HTR-8/SVneo (cell line): ENCODE measurements around the gene GABBR2.
A peak's percentile ranks its signal among the peaks of the same experiment; 100 is the strongest.

ENCODE experiments used
- DNase-seq: peaks from one replicate; pipeline ENCODE4 v3.0.0; 2011; ENCODE audit warnings: low spot score, mixed read lengths; ENCODE audit not compliant: insufficient read length
- FAIRE-seq: peaks from 2 replicates; lab custom pipeline; 2011; peaks lifted over from hg19 to GRCh38; lab: Jason Lieb, UNC

The GABBR2 gene

DNA sequence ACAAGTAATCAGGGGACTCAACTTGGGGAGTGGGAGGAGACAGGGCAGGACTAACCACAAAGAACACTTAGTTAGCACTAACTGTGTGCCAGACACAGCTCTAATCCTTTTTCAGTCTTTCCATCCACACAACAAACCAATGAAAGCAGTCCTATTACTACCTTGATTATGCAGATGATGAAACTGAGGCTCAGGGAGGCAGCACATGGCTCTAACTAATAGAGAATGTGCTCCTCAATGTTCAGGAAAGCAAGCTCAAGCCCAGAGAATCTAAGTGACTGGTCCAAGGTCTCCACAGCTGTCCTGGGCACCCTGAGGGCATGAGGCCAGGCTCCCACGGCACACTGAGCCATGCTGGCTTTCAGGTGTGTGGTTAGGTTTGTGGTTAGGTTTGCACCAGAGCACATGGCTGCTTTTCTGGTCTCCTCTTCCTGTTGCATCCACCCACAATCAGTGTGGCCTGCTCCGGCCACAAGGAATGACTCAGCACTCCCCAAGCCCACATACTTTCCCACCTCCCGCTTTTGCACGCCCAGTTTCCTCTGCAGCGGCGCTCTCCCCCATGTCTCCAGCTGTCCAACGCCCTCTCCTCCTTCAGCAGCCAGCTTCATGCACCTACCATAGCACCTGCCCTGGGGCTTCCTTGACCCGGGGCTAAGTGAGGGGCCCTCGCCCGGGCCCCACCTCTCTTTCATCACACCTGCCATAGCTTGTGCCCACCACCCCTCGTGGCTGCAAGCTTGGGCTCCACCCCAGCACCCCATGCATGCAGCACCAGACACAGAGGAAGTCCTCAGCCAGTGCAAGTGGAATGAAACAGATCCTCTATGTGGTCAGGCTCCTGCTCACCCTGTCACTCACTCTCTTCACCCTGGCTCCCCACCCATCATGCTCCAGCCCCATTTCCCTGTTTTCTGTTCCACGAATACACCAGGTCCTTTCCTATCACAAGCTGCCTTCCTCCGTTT lies 133.1 kb downstream of the GABBR2 start:
- peak; percentile 22 for DNase-seq

DNA sequence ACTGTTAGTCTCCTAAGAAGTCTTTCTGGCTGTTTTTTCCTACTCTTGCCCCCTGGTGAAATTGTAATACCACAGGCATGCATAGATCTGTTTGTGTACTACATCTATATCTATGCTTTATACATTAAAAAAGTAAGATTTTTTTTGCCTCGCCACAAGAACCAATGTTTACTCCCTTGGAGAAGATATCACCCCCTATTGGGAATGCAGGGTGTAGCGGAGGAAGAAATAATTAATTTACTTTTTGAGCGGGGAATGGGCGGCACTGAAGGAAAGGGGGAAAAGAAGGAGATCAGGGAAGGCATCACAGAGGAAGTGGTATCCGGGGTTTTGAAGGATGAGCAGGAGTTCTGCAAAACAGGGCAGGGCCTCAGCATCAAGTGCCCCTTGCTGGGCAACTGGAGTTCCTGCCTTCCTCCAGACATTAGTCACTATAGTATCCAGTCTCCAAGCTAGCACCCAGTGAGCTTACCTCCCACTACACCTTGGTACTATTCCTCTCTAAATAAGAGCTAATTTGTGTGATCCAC lies 134.9 kb downstream of the GABBR2 start:
- no peak for FAIRE-seq

More for the DNA sequence above, 133.1 kb downstream of the GABBR2 start:
- no peak for FAIRE-seq

DNA sequence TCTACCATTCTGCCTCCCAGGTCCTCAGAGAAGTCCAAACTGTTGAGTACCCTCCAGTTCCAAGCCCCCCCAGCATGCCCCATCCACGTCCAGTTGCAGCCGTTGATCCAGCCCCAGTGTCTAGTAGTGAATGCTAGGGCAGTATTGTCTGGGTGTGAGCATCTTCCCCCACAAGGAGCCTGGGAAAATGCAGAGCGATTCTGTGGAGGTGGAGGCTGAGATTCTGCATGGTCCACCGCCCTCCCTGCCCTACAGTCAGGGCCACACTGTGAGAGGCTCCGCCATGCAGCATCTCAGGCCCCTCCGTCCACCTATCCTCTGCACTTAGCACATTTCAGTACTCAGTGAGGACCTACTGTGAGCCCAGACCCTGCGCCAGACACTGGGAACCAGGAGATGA lies 135.9 kb downstream of the GABBR2 start:
- no peak for DNase-seq

More for the DNA sequence above, 134.9 kb downstream of the GABBR2 start:
- no peak for DNase-seq

GRCh38 chr9:98572054-98572627 lies 136.6 kb downstream of the GABBR2 start:
- DNase-seq (no peak), FAIRE-seq (no peak)

More for the DNA sequence above, 135.9 kb downstream of the GABBR2 start:
- no peak for FAIRE-seq

DNA sequence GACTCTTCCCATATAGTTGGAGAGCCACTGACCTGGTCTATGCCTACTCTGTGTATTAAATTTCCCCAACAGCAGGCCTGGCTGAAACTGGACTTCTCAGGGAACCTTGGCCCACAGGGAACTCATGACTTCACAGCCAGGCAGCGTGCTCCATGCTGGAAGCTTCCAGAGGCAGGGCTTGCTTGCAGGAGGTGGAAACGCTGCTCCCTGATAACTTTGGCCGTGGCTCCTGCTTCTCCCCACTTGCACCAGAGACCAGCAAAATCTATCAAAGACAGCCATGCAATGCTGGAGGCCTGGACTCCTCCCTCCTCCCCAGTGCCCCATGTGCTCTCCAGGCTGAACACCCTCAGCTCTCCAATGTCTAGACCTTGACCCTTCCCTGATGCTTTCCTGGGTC lies 137.1 kb downstream of the GABBR2 start:
- DNase-seq (no peak), FAIRE-seq (no peak)

DNA sequence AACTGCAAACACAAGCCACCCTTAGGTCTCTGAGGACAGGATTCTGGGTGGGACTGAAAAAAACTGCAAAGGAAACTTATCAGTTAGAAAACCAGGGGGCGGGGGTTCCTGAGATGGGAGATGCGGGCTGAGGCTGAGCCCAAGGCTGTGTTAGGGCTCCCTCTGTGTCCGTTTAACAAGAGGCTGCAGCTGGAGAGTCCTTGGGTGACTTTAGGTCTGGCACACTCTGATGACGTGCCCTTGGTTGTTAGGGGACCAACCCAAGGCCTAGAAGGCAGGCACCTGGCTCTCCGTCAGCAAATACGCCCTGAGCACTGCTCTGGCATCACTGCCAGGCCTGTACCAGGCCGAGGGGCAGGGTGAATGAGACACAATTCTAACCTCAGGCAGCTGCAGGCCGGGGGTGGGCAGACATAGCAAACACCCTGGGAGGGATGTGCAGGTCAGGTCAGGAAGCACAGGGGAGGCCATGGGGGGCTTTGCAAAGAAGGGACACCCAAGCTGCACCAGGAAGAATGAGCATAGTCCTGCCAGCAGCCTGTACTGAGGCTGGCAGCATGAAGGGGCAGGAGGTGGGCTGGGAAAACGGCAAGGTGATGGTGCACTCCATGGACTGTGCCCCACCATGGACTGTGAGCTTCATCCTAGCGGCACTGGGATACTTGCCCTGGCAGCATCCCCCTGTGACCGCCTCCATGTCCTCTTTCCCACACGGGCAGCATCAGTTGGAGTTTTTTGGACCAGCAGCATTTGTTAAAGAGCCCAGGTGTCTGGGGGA lies 137.9 kb downstream of the GABBR2 start:
- FAIRE-seq, result no peak

DNA sequence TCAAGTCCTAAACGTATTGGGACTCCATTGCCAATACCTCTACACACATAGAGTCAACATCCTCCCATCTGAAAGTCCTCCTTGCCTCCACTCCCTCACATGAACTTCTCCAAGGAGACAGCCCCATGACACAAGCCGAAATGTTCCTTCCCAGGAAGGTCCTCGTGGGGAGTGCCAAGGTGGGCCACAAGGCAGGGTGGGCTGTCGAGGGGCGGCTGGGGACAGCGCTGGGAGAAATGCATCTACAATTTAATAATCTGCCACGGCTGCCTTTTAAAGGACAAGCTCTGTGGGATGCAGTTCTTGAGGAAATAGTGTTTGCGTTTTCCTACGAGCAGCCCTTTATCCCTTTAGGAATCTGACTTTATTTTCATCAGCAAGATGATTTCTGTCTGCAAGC lies 138.7 kb downstream of the GABBR2 start:
- no peak for FAIRE-seq
- DNase-seq, result no peak

More for the DNA sequence above, 137.9 kb downstream of the GABBR2 start:
- DNase-seq, result no peak

GRCh38 chr9:98569491-98569890 lies 139.2 kb downstream of the GABBR2 start:
- DNase-seq (no peak), FAIRE-seq (no peak)

DNA sequence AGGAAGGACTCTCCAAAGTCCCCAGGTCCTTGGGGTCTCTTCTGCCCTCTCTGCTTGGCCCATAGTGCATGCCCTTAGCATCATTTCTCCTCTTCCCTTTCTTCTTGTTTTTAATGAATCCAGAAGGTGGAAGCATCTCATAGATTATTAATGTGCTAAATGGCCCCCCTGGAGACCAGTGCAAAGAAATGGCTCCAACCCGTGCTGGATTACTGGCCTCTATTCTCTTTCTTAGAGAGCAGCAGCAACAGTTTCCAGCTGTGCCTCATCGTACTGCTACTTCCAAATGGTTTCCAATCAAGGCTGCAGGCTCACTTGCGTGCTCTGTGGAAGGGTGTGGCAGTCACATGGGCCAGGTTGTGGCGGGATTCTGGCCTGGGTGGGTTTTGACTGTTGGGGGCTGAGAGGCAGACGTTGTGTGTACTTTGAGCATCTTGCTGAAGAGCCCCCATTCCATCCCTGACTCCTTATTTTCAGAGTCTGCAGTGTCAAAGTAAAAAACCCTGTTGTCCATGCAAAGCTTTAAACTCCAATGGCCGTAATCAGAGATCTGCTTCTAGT lies 139.7 kb downstream of the GABBR2 start:
- FAIRE-seq (no peak), DNase-seq (no peak)

DNA sequence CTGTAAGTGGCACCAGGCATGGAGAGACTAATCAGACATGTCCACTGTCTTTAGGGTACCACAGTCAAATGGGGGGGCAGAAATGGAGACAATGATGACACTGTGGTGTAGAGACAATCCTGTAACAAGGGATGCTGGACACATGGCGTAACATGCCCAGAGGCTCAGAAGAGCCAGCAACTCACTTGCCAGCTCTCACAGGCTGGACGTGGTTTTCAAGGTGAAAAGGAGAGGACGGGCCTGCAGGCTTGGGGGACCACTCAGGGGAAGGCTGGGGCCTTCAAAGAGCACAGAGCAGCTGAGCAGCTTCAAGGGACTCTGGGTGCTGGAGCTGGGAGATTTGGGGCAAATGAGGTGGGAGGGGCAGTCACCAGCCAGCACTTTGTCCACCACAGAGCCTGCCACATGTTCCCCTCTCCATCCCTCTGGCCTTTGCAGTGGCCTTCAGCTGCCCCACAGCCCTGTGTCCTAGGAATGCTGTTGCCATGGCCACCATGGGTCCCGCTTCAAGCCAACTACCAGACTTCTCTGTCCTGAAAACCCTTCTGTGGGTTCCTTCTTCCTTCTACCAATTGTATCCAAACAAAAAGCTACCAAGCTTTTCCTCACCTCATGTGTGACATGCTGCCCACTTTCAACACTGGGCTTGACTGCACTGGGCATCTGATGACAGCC lies 140.4 kb downstream of the GABBR2 start:
- FAIRE-seq (no peak), DNase-seq (no peak)

- FAIRE-seq, result no peak
Observed at GRCh38 chr9:98567540-98568233, 141.0 kb downstream of the GABBR2 start.

DNA sequence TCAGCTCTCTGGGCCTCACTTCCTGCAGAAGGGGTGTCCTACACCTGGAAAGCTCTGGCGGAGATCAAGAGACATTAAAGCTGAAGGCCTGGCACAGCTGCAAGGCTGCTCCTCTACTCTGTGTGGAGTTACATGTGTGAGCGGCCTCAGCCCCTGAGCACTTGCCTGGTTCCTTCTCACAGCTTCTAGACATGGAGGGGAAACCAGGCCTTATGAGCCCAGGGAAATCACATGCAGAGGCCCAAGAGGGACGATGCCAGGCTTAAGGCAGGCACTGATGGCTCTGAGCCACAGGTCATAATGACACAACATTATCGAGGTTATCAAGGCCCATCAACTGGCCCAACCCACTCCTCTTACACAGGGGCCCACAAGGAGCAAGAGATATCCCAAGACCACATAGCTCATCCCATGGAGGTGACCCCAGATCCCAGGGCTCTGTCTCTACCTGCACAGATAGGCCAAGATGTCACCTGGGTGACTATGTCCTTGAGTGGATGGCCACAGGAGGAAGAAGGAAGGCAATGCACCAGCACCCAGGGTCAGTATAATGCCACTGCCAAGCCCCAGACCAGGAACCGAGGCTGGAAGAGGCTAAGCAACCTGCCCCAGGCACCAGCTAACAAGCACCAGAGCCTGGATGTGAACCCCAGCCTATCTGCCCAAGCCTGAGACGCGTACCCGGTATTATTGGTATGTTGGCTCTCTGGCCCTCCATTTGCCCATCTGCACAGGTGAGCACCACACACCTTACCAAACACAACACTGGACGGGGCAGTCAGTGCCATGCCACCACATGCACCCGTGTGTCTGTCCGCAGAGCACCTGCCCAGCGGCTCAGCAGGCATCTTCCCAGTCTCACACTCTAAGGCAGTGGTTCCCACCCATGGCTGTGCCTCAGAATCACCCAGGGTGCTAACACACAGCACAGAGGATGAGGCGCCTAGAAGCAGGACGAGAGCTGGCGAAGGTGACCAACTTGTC lies 143.3 kb downstream of the GABBR2 start:
- no peak for DNase-seq
- FAIRE-seq, result no peak

More at GRCh38 chr9:98567540-98568233, 141.0 kb downstream of the GABBR2 start:
- no peak for DNase-seq

- no peak for DNase-seq
Observed at GRCh38 chr9:98564714-98565113, 144.0 kb downstream of the GABBR2 start.

DNA sequence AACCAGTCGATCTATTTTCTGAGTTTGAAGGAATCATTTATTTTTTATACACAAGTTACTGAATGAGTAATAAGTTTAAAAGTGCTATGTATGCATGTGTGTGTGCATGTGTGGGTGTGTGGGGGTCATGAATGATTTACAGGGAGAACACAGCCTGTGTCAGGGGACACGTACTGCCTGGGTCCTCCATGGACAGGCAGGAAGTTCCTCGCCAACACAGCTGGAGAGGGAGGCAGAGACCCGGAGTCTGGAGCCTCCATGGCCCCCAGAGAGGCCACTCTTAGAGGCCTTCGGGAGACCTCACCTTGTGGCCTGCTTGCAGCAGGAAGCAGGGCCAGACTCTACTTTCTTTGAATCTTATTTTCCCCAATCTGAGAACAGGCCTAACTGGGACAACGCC lies 144.7 kb downstream of the GABBR2 start:
- DNase-seq, result no peak
- no peak for FAIRE-seq

More at GRCh38 chr9:98564714-98565113, 144.0 kb downstream of the GABBR2 start:
- no peak for FAIRE-seq

- DNase-seq, result no peak
- FAIRE-seq, result no peak
Observed at GRCh38 chr9:98563212-98563907, 145.4 kb downstream of the GABBR2 start.

DNA sequence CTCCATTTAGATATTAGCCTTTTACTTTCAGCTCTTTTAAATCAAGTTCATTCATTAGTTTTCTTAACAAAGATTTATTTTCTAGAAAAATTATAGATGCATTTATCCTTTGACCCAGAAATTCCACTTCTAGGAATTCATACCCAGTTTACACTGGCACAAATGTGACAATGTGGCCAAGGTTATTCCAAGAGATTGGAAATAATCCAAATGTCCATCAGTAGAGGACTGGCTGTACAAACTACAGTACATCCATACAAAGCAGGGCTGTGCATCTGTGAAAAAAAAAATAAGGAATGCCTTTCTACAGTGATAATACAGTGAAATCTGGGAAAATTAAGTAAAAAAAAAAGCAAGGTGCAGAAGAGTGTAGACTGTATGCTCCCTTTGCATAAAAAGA lies 149.2 kb downstream of the GABBR2 start:
- no peak for DNase-seq
- FAIRE-seq, result no peak

- FAIRE-seq, result no peak
Observed at GRCh38 chr9:98558575-98558974, 150.2 kb downstream of the GABBR2 start.

More at GRCh38 chr9:98558575-98558974, 150.2 kb downstream of the GABBR2 start:
- DNase-seq, result no peak
